ENCODE results near the gene MEST.
"Not testable (repeated sequence)": the region's sequence is repeated elsewhere in the genome, so short reads cannot be mapped to it uniquely, and the experiment has no call there.

MEST gene

DNA sequence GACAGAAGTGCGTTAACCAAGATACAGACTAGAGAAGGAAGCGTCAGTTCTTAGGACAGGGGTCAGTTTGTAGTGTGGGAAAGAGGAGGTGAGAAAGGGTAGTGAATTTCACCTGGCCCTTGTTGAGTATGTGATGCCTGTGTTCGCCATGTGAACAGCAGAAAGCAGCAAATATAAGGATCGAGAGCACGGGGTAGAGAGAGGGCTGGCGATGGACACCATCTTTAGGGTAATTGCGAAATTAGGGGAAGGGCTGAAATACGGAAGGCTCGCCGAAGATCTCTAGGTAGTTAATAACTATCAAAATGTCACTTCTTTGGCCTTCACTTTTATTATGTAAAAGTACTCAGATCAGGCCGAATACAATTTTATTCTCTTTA, 6.2 kb upstream of the MEST start:
- no peak for DNase-seq (ENCODE audit: low spot score)

DNA sequence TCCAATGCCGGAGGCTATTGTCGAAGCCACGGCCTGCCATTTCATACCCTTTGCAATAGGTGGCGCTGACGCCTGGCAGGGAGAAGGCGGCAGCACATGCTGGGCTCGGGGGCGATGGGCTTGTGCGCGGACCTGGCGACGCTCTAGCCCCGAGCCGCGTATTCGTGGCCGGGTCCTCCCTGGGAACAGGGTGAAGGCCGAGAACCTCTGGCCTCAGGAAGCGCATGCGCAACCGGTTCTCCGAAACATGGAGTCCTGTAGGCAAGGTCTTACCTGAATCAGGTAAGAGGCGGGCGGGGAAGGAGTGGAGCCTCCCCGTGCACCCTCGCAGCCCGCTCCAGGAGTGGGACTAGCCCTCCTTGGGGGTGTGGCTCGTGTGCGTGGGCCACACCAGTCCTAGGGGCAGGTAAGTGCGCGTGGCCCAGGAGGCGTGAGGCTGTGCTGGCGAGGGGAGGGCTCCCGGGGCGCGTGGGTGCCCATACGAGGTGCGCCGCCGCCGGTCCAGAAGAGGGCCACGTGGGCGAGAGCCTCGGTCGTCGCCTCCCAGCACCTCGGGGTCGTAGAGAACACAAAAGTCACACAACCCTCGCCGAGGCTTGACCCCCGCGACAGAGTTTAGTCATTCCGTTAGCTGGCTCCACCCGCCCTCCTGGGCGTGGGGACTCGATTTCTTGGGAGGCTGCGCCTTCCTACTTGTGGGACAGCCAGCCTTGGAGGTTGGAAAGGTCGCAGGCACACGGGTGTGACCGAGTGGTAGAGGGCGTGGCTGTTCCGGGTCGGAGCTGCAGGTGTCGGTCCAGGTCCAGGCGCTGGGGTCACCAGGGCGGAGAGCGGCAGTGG, 5.6 kb upstream of the MEST start:
- no peak for DNase-seq (ENCODE audit: low spot score)

DNA sequence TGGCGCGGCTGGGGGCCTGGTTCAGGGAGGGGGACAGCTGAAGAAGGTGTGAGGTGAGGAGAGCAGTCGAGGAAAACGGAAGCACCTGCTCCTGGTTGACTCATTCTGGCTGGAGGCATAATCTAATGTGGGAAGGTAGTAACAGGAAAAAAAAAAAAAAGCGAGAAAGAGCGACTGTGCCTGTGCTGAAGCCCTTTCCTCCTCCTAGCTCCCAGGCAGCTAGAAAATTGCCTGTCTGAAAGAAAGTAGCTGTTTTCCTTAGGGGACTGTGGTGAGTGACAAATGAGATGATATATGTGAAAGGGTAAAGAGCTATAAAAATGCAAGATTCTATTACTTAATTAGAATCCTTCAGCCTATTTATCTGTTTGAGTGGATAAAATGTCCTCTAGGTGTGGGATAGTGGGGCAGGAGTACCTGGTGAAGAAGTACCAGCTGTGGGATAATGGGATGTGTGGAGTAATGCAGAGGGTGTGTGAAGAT, 4.9 kb upstream of the MEST start:
- no peak for DNase-seq (ENCODE audit: low spot score)

DNA sequence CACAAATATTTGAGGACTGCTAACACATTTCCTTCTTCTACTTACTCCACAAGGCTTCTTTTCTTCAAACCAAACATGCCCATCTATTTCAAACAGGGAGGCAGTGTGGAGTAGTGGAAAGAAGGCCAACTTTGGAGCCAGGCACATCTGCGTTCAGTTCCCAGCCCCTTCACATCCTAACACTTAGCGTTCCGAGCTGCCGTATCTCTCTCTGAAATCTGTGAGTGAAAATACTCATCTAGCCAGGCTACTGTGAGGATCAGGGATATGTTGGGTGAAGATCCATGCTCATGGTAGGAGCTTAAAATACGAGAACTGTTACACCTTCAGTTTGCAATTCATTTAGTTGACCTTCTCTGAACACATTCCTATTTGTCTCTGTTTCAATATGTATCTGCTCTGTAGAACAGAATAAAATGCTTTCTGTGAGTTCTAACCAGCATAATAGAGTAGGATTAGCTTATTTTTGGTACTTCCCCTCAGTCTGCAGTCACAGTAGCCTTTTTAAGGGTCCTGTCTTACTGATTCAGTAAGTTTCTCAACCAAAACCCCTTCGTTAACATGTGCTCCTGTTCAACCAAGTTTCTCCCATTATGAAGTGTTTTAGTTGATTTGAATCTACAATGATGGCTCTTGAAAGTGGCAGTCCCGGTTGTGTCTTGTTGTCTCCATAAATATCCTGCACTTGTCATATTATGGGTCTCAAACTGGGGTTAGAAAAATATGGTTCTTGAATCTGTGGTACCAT, 3.3 kb upstream of the MEST start:
- DNase-seq (ENCODE audit: low spot score), result peak; percentile 46

- DNase-seq (ENCODE audit: low spot score), result no peak
Measured at GRCh38 chr7:130489140-130489983, 2.5 kb upstream of the MEST start.

DNA sequence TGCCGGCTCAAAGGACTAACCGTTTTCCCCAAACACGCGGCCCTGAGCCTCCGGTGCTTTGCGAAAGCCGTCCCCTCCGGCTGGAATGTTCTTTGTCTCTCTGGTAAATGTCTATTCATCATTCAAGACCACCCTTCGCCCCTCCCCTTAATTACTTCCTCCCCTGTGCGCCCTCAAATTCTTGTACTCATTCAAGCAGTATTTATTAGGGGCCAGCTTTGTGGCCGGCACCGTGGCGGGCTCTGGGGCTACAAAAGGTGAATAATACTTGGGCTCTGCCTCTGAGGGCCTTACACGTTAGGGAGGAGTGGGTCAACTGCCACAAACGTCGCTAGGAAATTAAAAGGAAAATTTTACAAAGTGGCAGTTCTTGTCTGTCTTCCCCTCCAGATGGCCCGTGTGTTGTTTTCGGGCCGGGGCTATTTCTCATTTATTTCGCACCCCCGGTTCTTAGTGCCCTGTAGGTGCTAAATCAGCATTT, 1.5 kb upstream of the MEST start:
- no peak for DNase-seq (ENCODE audit: low spot score)

GRCh38 chr7:130490888-130491804, 739 bp upstream of the MEST start:
- no peak for DNase-seq (ENCODE audit: low spot score)

DNA sequence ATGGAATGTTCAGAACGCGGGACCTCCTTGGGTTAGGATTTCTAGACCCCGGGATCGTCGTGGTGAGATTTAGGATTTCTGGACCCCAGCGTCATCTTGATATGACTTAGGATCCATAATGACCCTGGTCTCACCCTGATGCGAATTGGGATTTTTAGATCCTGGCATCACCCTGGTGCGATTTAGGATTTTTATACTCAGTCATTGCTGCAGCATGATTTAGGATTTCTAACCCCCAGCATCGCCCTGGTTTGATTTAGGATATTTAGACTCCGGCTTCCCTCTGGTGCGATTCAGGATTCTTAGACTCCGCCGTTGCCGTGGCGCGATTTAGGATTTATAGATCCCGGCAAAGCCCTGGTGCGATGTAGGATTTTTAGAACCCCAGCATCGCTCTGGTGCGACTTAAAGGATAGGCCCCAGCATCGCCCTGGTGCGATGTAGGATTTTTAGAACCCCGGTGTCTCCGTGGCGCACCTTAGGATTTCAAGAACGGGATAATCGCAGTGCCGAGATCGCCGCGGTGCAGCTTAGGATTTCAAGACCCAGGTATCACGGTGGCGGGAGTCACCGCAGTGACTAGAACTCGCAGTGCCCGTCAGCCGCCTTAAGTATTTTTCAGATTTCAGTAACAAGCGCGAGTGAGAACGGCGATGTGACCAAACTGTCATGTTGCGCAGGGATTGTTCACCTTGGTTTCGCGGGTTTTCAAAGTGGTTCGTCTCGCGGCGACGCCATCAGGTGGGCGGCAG, 814 bp downstream of the MEST start:
- DNase-seq (ENCODE audit: low spot score), result no peak

DNA sequence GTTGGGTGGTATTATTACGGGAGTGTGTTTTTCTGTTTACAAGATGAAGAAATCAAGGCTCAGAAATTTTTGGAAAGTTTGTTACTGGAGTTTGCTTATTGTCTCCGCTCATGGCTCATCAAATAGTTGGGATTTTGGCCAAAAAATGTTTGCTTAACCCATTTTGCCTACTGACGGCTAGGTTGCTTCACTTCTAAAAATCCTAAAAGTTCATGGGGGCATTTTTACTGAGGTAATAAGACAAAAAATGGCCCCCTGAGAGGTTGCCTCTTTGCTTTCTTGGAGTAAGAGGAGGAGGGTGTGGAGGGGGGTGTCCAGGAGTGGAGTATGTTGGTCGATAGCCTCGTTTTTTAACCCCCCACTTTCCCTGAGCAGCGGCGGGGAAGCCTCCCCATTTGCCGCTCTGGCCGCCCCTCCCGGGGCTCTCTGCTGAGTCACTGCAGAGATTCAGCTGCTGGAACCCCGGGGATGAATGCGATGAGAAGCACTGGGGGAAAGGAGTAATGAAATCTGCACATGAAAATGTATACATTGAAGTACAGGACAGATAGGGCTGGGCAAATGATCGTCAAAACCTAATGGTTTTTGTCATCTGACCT, 1.5 kb downstream of the MEST start:
- no peak for DNase-seq (ENCODE audit: low spot score)

DNA sequence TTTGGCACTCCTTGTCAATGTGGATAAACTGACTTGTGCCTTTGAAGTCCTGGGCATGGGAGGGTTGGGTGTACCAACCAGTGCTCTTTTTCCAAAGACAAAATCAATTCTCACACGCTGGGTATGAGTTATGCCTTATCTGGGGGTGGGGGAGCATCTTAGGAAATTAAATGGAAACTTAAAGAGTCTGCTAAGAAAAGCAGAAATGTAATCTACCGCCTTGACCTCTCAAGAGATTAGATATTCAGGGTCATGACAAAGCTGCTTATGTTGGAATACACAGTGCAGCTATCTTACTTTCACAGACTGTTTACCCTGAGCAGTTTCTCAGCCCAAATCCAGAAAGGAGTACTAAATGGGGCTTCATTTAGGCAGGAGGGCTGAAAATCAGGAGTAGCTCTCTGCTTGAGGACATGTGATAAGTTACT, 2.6 kb downstream of the MEST start:
- no peak for DNase-seq (ENCODE audit: low spot score)

GRCh38 chr7:130500463-130500862, 8.6 kb downstream of the MEST start:
- DNase-seq (ENCODE audit: low spot score), result no peak

GRCh38 chr7:130500910-130501309, 9.0 kb downstream of the MEST start:
- no peak for DNase-seq (ENCODE audit: low spot score)

DNA sequence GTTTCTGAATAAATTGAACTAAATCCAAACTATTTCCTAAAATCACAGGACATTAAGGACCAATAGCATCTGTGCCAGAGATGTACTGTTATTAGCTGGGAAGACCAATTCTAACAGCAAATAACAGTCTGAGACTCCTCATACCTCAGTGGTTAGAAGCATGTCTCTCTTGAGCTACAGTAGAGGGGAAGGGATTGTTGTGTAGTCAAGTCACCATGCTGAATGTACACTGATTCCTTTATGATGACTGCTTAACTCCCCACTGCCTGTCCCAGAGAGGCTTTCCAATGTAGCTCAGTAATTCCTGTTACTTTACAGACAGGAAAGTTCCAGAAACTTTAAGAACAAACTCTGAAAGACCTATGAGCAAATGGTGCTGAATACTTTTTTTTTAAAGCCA, 13.9 kb downstream of the MEST start:
- DNase-seq (ENCODE audit: low spot score), result no peak

- DNase-seq (ENCODE audit: low spot score), result no peak
Measured at GRCh38 chr7:130506358-130506757, 14.5 kb downstream of the MEST start.

DNA sequence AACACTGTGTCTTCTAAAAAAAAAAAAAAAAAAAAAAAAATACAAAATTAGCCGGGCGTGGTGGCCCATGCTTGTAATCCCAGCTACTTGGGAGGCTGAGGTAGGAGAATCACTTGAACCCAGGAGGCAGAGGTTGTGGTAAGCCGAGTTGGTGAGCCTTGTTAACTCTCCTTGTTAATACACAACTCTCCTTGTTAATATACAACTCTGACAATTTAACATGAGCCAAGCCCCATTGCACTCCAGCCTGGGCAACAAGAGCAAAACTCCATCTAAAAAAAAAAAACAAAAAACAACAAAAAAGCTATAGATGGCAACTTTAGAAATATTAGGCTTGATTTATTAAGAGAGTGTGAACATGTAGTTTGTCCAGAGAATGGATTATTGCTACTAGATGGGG, 20.2 kb downstream of the MEST start:
- DNase-seq (ENCODE audit: low spot score), result not testable (repeated sequence)

DNA sequence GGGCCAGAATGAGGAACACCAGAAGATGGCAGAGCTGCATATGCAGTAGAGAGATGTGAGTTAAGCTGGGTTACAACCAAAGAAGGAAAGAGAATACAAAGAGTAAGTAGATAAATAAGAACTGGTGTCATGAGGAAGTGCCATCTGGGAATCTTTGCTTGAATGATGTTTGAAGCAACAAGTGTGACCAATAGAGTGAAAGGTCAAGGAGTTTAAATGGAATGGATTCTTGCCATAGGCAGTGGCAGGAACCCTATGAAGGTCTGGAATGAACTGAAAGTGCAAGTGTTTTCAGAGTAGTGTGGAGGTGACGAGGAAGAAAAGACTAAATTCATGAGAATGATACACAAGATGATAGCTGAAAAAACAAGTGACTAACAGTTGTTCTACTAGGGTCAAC, 21.6 kb downstream of the MEST start:
- no peak for DNase-seq (ENCODE audit: low spot score)

DNA sequence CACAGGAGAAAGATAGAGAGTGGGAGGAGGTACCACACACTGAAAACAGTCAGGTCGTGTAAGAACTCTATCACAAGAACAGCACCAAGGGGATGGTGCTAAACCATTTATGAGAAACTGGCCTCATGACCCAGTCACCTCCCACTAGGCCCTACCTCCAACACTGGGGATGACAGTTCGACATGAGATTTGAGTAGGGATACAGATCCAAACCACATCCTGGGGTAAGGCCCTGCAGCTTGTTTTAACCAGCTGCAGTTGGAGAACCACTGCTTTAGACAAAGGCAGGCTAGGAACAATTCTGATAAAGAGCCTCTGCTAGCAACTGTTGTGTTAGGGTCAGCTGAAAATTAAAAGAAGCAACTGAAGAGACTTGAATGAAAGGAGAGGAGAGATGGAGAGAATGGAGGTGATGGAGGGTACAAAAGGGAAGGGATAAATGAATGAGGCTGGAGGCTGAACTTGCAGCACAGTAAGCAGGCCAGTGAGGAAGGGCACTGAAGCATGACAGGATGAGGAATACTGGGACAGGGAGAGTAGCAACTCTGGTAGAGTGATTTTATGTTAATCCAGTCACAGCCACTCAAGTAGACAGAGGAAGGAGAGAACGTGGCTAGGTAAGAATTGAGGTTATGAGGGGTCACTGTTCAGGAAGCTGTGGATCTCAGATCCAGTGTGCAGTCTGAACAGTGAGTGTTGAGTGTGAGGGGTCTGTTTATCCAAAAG, 23.6 kb downstream of the MEST start:
- no peak for DNase-seq (ENCODE audit: low spot score)

DNA sequence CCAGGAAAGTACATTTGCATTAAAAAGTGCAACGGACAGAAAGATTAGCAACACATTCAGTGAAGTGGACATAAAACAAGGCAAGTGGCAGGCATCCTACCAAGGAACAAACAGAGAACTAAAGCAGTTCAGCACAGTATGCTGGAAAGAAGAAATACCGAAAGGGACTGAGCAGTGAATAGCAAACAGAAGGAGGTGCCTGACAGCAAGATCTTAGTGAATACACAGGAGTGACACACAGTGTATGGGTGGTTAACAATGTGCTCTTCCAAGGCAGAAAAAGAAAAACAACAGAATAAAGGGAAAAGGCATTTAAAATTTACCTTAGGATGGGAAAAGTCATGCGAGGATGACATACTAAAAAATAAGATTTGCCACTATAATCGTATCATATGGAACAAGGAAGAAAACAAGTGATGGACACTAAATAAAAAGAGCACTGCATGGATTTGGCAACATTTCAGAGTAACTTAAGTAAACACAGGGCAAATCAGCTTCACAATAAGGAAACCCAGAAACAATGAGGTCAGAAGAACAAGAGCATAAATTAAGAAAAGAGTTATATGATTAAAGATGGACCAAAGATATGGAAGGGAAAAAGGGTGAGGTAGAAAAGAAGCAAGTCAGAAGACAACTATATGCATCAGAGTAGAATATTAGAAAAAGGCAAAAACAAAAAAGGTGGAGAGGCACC, 29.5 kb downstream of the MEST start:
- no peak for DNase-seq (ENCODE audit: low spot score)
